ENCODE results near the gene DGKI.

Gene DGKI

DNA sequence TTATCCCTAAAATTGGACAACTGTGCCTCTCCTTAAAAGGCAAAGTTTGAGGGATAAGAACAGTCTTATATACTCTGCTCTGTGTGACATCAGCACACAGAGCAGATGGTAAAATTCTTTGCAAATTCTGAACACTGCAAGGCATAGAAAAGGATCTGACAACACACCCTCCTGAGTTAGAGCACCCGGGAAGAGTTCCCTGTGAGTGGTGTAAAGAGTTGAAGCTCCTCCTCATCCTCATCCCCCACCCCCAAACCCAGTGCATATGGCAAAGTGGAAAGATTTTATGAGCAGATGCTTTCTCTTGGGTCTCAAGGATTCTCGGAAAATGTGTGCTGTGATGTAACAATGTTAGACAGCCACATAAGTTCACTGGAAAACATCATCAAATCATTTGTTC lies 40.0 kb upstream of the DGKI start:
- H3K4me3 ChIP-seq (ENCODE audit: low read length) = no peak overlapping the region
- DNase-seq (ENCODE audit: low read depth) = peak; percentile 43
- TF ChIP-seq, protein P1, sequence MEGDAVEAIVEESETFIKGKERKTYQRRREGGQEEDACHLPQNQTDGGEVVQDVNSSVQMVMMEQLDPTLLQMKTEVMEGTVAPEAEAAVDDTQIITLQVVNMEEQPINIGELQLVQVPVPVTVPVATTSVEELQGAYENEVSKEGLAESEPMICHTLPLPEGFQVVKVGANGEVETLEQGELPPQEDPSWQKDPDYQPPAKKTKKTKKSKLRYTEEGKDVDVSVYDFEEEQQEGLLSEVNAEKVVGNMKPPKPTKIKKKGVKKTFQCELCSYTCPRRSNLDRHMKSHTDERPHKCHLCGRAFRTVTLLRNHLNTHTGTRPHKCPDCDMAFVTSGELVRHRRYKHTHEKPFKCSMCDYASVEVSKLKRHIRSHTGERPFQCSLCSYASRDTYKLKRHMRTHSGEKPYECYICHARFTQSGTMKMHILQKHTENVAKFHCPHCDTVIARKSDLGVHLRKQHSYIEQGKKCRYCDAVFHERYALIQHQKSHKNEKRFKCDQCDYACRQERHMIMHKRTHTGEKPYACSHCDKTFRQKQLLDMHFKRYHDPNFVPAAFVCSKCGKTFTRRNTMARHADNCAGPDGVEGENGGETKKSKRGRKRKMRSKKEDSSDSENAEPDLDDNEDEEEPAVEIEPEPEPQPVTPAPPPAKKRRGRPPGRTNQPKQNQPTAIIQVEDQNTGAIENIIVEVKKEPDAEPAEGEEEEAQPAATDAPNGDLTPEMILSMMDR (conservative IDR thresholded peaks at IDR 0.05; ENCODE audit: low read length) = no peak

DNA sequence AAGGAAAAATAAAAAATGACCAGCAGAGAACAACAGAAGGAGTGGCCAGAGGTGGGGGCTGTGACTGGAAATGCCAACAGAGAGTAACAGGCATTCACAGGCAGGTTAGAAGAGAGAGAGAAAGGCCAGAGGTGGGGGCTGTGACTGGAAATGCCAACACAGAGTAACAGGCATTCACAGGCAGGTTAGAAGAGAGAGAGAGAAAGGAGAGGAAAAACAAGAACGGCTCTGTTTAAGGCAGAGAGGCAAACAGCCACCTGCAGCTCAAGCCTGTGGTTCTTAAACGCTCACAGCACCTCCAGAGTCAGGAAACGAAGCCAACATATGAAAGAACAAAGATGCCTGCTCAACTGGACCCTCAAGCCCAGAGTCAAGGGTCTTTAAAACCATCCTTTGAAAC lies 39.5 kb upstream of the DGKI start:
- H3K4me3 ChIP-seq (ENCODE audit: low read length) = no peak overlapping the region
- no peak for DNase-seq (ENCODE audit: low read depth)
- TF ChIP-seq, protein P1 (conservative IDR thresholded peaks at IDR 0.05; ENCODE audit: low read length) = no peak

DNA sequence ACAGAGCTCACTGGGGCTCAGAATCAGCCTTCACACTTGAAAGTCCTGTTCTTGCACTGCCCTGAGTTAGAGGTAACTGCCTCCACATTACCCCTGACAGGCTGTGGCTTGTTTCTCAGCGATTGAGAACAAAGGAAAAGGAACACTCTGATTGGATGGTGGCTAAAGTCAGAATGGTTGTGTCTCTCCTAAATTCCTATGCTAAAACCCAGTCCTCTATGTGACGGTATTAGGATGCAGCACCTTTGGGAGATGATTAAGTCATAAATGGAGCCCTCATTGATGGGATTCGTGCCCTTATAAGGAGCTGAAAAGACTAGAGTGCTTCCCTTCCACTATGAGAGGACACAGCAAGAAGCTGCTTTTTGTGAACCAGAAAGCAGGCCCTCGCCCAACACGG lies 38.9 kb upstream of the DGKI start:
- TF ChIP-seq, protein P1 (conservative IDR thresholded peaks at IDR 0.05; ENCODE audit: low read length) = no peak
- no peak overlapping the region for H3K4me3 ChIP-seq (ENCODE audit: low read length)
- DNase-seq (ENCODE audit: low read depth) = no peak

DNA sequence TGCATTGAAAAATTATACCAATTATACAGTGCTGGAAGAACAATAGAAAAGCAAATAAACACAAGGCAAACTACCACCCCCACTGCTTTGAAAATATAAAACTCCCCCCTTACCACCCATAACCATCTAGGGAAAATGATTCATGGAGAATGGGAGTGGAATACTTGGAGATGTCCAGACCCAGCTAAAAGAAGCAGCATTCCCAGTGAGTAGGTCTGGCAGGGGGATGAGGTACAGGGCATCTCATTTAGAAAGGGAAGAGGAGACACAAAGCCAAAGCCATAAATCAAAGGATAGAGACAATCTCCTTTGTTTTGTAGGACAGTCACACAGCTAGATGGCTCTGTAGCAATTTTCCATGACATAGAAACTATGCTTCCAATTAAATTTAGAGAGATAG lies 36.0 kb upstream of the DGKI start:
- H3K4me3 ChIP-seq (ENCODE audit: low read length) = no peak overlapping the region
- TF ChIP-seq, protein P1 (conservative IDR thresholded peaks at IDR 0.05; ENCODE audit: low read length) = no peak
- peak; percentile 19 for DNase-seq (ENCODE audit: low read depth)

DNA sequence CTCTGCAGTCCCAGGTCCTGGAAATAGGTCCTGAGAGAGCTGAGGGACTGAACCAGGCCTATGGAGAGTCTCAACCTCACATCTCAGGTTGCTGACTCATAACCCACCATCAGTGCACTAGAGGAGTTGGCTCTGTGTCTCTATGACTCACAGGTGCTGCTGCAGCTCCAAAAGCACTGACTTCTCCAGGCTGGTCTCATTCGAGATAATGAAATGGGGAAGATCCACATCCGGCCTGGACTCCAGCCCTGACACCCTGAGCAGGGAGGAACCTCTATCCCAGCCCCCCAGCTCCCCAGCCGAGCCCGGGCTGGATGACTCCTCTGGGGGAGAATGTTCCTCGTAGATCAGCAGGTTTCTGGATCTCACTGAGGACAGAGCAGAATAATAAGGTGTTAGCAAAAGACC lies 35.5 kb upstream of the DGKI start:
- peak; percentile 98 for DNase-seq (ENCODE audit: low read depth)
- no peak overlapping the region for H3K4me3 ChIP-seq (ENCODE audit: low read length)
- TF ChIP-seq, protein P1 (conservative IDR thresholded peaks at IDR 0.05; ENCODE audit: low read length) = no peak

DNA sequence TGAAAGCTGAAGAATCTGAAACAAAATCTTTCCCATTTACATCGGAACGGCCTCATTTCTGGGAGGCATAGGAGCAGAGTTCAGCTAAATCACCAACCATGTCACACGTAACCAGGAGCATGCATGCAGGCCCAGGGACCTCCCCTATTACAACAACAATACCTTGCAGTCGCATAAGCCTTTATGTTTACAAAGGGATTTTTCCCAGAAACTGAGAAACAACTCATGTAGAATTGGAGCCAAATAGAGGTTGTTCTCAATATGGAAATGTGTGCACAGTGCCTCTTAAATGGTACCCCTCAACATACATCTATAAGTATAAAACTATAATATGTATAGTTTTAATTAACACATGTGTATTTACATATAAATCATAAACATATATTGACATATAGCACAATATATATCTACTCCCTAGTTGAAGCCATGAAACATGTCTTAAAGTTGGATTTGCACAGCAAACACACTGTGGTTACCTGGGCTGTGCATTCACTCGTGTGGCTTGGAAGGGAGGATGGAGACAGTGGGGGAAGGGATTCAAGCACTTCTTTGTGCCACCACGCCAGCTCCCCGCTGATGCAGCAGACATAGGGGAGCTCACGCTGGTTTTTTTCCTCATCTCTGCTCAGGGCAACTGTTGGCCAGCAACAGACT lies 35.0 kb upstream of the DGKI start:
- TF ChIP-seq, protein P1 (conservative IDR thresholded peaks at IDR 0.05; ENCODE audit: low read length) = no peak
- no peak overlapping the region for H3K4me3 ChIP-seq (ENCODE audit: low read length)
- no peak for DNase-seq (ENCODE audit: low read depth)

DNA sequence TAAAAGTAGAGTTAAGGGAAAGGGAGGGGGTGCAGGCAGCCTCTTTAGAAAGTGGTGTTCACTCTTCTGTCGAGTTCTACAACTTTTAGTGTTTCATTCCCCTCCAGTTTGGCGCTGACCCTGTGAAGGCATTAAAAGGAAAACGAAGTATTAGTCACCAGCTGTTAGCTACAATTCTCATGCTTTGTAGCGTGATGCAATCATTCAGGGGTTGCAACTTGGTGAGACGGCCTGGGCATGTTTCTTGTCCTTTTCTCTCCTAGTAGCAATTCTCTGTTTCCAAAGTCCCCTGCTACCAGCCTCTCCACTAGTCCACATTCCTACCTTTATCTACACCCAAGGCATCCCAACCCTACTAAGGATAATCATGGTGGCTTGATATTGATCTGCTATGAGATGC lies 33.7 kb upstream of the DGKI start:
- H3K4me3 ChIP-seq (ENCODE audit: low read length) = no peak overlapping the region
- TF ChIP-seq, protein P1 (conservative IDR thresholded peaks at IDR 0.05; ENCODE audit: low read length) = no peak
- DNase-seq (ENCODE audit: low read depth) = peak; percentile 88
